Skeletal muscle satellite cell (primary cell): Measurements from ENCODE around the gene SF3B1.
A peak's percentile ranks its signal among the peaks of the same experiment; 100 is the strongest.
"Not testable (repeated sequence)": the region's sequence is repeated elsewhere in the genome, so short reads cannot be mapped to it uniquely, and the experiment has no call there.

Experiments used
- H3K27me3 ChIP-seq: 2 replicates; pipeline ENCODE4 v1.7.0; 2013; ENCODE audit warnings: low read length; ENCODE audit not compliant: control insufficient read depth, insufficient read depth
- H3K36me3 ChIP-seq: 2 replicates; pipeline ENCODE4 v1.7.0; 2013; ENCODE audit warnings: mild to moderate bottlenecking, control low read depth, low read length; ENCODE audit not compliant: insufficient read depth
- H3K4me1 ChIP-seq: 2 replicates; pipeline ENCODE4 v1.7.0; 2013; ENCODE audit warnings: low read length; ENCODE audit not compliant: control insufficient read depth, insufficient read depth
- H3K4me2 ChIP-seq: 2 replicates; pipeline ENCODE4 v1.7.0; 2013; ENCODE audit warnings: mild to moderate bottlenecking, low read length
- H3K4me3 ChIP-seq: 2 replicates; pipeline ENCODE4 v1.7.0; 2013; ENCODE audit warnings: low read length
- H3K9ac ChIP-seq: 2 replicates; pipeline ENCODE4 v1.7.0; 2013; ENCODE audit warnings: mild to moderate bottlenecking, low read depth, low read length, moderate library complexity
- H3K9me3 ChIP-seq: replicated peaks from 2 replicates; pipeline ENCODE4 v1.7.0; 2013; ENCODE audit warnings: mild to moderate bottlenecking, control low read depth, low read length

SF3B1 gene

GRCh38 chr2:197399887-197400540 lies 34.8 kb downstream of the SF3B1 start:
- H3K27me3 ChIP-seq: no peaks in the 10 kb centered on the region
- no peak overlapping the region for H3K4me2 ChIP-seq
- no peaks in the 10 kb centered on the region for H3K4me1 ChIP-seq
- H3K36me3 ChIP-seq: peaks cover 98% of the 10 kb centered on the region
- H3K4me3 ChIP-seq: no peak overlapping the region
- no peak overlapping the region for H3K9ac ChIP-seq
- H3K9me3 ChIP-seq: no peaks in the 10 kb centered on the region

GRCh38 chr2:197398913-197399312 lies 35.9 kb downstream of the SF3B1 start:
- Histone ChIP-seq H3K36me3 (peaks cover 98% of the 10 kb centered on the region), H3K27me3 (no peaks in the 10 kb centered on the region), H3K4me3 (no peak overlapping the region), H3K9ac (no peak overlapping the region), H3K9me3 (no peaks in the 10 kb centered on the region), H3K4me1 (no peaks in the 10 kb centered on the region), H3K4me2 (no peak overlapping the region)

DNA sequence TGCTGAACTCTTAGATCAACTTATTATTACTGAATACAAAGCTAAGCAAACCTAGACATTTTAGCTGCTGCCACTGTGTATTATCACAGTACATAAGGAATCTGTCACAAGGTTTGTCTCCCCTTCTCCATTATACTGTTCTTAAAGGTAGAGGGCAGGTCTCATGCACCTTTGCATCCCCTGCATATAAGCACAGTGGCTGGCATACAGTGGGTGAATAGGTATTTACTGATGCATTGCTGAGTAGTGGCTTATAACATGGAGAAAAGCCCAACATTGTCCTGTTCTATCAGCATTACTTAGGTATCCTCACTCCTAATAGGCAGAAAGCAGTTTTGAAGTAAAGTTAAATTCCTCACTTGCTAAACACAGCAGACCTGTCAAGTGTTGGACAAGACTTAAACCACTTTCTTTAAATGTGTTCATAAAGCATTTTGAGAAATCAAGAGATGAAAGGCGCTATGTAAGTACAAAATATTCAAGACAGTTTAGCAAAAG lies 43.6 kb downstream of the SF3B1 start:
- Histone ChIP-seq H3K9ac (no peak overlapping the region), H3K4me1 (no peaks in the 10 kb centered on the region), H3K4me3 (no peak overlapping the region), H3K4me2 (no peak overlapping the region), H3K27me3 (no peaks in the 10 kb centered on the region), H3K9me3 (no peaks in the 10 kb centered on the region), H3K36me3 (peaks cover 56% of the 10 kb centered on the region)

GRCh38 chr2:197388866-197389587 lies 45.8 kb downstream of the SF3B1 start:
- Histone ChIP-seq H3K9ac (no peak overlapping the region), H3K27me3 (no peaks in the 10 kb centered on the region), H3K4me1 (no peaks in the 10 kb centered on the region), H3K4me3 (no peak overlapping the region), H3K9me3 (no peaks in the 10 kb centered on the region), H3K4me2 (no peak overlapping the region), H3K36me3 (peaks cover 33% of the 10 kb centered on the region)

GRCh38 chr2:197387179-197387578 lies 47.6 kb downstream of the SF3B1 start:
- no peaks in the 10 kb centered on the region for H3K27me3 ChIP-seq
- H3K9ac ChIP-seq: no peak overlapping the region
- H3K4me2 ChIP-seq: no peak overlapping the region
- no peaks in the 10 kb centered on the region for H3K9me3 ChIP-seq
- H3K36me3 ChIP-seq: peaks cover 24% of the 10 kb centered on the region
- H3K4me3 ChIP-seq: no peak overlapping the region
- no peaks in the 10 kb centered on the region for H3K4me1 ChIP-seq

- Histone ChIP-seq H3K27me3 (no peaks in the 10 kb centered on the region), H3K4me3 (no peak overlapping the region), H3K4me2 (no peak overlapping the region)
These were observed 48.6 kb downstream of the SF3B1 start for GRCh38 chr2:197386242-197386641.

GRCh38 chr2:197383825-197384224 lies 51.0 kb downstream of the SF3B1 start:
- no peaks in the 10 kb centered on the region for H3K27me3 ChIP-seq
- no peak overlapping the region for H3K4me2 ChIP-seq
- H3K9ac ChIP-seq: no peak overlapping the region
- no peaks in the 10 kb centered on the region for H3K36me3 ChIP-seq
- no peak overlapping the region for H3K4me3 ChIP-seq
- H3K9me3 ChIP-seq: no peaks in the 10 kb centered on the region
- peaks cover 10% of the 10 kb centered on the region for H3K4me1 ChIP-seq

More at GRCh38 chr2:197386242-197386641, 48.6 kb downstream of the SF3B1 start:
- no peak overlapping the region for H3K9ac ChIP-seq
- H3K9me3 ChIP-seq: no peaks in the 10 kb centered on the region
- H3K4me1 ChIP-seq: no peaks in the 10 kb centered on the region
- peaks cover 15% of the 10 kb centered on the region for H3K36me3 ChIP-seq

DNA sequence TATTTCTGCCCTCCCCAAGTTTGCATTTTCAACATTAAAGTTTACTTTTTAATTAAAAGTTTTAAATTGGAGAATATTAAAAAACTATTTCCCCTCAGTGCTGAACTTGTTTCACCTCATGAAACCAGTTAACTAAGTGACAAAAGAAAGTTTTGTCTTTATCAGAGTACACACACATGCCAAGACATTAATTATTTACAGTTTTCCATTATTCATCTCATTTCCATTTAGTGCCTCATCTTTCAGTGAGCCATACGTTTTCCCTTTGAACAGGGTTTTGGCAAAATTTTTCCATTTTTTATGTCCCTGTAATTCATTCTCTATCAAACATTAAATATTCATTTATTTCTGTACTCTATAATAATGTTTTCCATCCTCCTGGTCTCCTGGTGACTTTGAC lies 53.2 kb downstream of the SF3B1 start:
- Histone ChIP-seq H3K9ac (no peak overlapping the region), H3K36me3 (no peaks in the 10 kb centered on the region), H3K27me3 (no peaks in the 10 kb centered on the region), H3K4me1 (peaks cover 17% of the 10 kb centered on the region), H3K9me3 (no peaks in the 10 kb centered on the region), H3K4me3 (no peak overlapping the region), H3K4me2 (no peak overlapping the region)

GRCh38 chr2:197379918-197380309 lies 54.9 kb downstream of the SF3B1 start:
- H3K27me3 ChIP-seq, H3K9ac ChIP-seq, H3K4me2 ChIP-seq, H3K9me3 ChIP-seq, H3K4me3 ChIP-seq, H3K36me3 ChIP-seq: not testable (repeated sequence)
- H3K4me1 ChIP-seq: peaks cover 17% of the 10 kb centered on the region

- H3K27me3 ChIP-seq, H3K9me3 ChIP-seq, H3K36me3 ChIP-seq, H3K4me3 ChIP-seq: not testable (repeated sequence)
- Histone ChIP-seq H3K9ac (peak overlapping the region; percentile 8), H3K4me1 (peaks cover 17% of the 10 kb centered on the region), H3K4me2 (peak overlapping the region; percentile 55)
These were observed 55.4 kb downstream of the SF3B1 start for GRCh38 chr2:197379308-197379917.

- no peaks in the 10 kb centered on the region for H3K36me3 ChIP-seq
- no peak overlapping the region for H3K4me3 ChIP-seq
- peaks cover 17% of the 10 kb centered on the region for H3K4me1 ChIP-seq
- peak overlapping the region; percentile 55 for H3K4me2 ChIP-seq
- H3K9me3 ChIP-seq: no peaks in the 10 kb centered on the region
- H3K9ac ChIP-seq: peak overlapping the region; percentile 8
- H3K27me3 ChIP-seq: no peaks in the 10 kb centered on the region
These were observed 56.1 kb downstream of the SF3B1 start for GRCh38 chr2:197378494-197379307.
